Measurements from ENCODE around the gene RNF141. TPM values are rescaled to one million over a fixed set of nuclear protein-coding genes. Genes with fewer than 3 reads are reported as not detected.

The RNF141 gene
- total RNA-seq, 6 experiments from 2014 or later, result 41.9 to 55.8 (median 55.1) TPM

DNA sequence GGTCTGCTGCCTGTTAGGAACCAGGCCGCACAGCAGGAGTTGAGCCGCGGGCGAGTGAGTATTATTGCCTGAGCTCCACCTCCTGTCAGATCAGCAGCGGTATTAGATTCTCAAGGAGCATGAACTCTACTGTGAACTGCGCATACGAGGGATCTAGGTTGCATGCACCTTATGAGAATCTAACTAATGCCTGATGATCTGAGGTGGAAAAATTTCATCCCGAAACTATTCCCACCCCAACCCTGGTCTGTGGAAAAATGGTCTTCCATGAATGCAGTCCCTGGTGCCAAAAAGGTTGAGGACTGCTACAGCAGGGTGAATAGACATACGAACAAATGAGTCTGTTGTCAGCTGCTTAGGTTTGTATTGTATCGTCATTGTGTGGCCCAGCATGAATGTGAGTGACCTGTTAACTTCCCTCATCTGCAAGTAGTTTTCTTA is 29.8 kb downstream of the RNF141 start:
- Mint-ChIP-seq H3K4me3 (no peak overlapping the region), H3K27ac (no peak overlapping the region), H3K9me3 (no peaks in the 10 kb centered on the region), H3K36me3 (ENCODE audit: low read depth) (no peaks in the 10 kb centered on the region), H3K4me1 (ENCODE audit: low read depth) (peaks cover 16% of the 10 kb centered on the region), H3K27me3 (ENCODE audit: insufficient read depth) (no peaks in the 10 kb centered on the region)
- no peak for DNase-seq
- TF ChIP-seq, protein P1, sequence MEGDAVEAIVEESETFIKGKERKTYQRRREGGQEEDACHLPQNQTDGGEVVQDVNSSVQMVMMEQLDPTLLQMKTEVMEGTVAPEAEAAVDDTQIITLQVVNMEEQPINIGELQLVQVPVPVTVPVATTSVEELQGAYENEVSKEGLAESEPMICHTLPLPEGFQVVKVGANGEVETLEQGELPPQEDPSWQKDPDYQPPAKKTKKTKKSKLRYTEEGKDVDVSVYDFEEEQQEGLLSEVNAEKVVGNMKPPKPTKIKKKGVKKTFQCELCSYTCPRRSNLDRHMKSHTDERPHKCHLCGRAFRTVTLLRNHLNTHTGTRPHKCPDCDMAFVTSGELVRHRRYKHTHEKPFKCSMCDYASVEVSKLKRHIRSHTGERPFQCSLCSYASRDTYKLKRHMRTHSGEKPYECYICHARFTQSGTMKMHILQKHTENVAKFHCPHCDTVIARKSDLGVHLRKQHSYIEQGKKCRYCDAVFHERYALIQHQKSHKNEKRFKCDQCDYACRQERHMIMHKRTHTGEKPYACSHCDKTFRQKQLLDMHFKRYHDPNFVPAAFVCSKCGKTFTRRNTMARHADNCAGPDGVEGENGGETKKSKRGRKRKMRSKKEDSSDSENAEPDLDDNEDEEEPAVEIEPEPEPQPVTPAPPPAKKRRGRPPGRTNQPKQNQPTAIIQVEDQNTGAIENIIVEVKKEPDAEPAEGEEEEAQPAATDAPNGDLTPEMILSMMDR (IDR thresholded peaks at IDR 0.05), result no peak

DNA sequence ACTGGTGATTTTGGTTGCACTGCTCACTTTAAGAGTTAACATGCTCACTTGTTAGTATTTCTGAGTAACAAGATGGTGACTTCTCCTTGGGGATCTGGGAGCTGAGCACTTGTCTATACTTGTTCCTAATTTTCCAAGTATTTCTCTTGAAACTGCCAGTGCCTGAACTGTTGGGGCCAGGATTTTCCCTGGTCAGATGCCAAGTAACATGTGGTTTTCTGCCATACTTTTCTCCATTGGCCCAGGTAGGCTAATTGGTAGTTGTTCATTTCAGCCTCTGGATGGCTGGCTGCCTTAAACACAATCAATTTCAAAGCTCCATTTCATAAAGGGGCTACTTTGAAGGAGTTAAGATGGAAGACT is 35.0 kb downstream of the RNF141 start:
- Mint-ChIP-seq H3K4me3 (no peak overlapping the region), H3K27me3 (ENCODE audit: insufficient read depth) (no peaks in the 10 kb centered on the region), H3K4me1 (ENCODE audit: low read depth) (peaks cover 10% of the 10 kb centered on the region; the same call in 1 of the 2 replicates), H3K36me3 (ENCODE audit: low read depth) (peaks cover 9% of the 10 kb centered on the region), H3K27ac (no peak overlapping the region), H3K9me3 (no peaks in the 10 kb centered on the region)
- TF ChIP-seq, protein P1 (IDR thresholded peaks at IDR 0.05), result no peak
- DNase-seq, result no peak

DNA sequence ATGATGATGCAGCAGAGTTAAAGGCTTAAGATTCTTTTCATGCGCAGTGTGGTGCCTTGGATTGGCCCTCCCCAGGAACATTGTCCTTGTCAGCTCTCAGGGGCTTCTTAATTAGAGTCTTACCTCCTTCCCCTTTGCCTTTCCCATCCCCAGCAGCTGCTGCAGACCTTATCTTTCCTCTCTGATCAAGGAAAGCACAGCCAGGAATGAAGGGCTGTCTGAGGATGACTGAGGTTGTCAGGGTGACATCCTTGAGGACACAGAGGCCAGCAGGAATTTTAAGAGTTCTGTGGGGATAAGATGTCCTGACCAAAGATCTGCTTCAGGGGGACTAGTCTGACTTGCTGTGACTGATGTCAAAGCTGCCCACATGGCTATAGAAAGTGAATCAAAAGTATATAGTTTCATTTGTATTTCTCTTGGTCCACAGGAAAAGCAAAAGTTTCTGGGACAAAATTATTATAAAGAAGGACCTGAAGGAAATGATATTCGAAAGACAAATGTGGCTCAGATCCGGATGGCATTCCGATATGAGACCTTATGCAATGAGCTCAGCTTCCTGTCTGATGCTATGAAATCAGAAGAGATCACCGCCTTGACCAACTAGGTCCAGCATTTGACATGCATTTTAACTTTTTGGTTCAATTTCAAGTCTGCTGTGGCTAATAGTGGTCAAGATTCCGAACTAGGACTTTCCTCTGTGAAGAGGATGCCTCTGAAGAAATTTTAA is 35.5 kb downstream of the RNF141 start:
- Mint-ChIP-seq H3K4me3 (no peak overlapping the region), H3K27ac (no peak overlapping the region), H3K9me3 (no peaks in the 10 kb centered on the region), H3K36me3 (ENCODE audit: low read depth) (peaks cover 11% of the 10 kb centered on the region), H3K27me3 (ENCODE audit: insufficient read depth) (no peaks in the 10 kb centered on the region), H3K4me1 (ENCODE audit: low read depth) (peaks cover 10% of the 10 kb centered on the region; the same call in 1 of the 2 replicates)
- TF ChIP-seq, protein P1 (IDR thresholded peaks at IDR 0.05), result no peak
- no peak for DNase-seq

DNA sequence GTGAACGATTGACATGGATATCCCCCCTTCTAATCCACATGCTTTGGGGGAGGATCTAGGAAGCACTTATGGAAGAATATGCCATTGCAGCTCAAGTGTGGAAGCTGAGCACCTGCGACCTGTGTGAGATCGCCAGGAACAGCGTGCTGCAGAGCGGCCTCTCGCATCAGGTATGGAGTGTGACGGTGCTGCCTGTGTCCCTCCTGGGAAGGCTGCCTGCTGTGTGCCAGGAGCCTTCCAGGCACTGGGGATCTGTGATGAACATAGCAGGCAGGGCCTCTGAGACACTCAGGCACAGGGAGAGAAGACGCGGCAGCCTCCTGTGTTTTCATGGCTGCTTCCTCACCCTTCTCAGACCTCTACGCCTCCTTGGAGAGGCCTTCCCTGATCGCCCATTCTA is 36.5 kb downstream of the RNF141 start:
- no peak overlapping the region for H3K4me3 Mint-ChIP-seq
- no peak overlapping the region for H3K27ac Mint-ChIP-seq
- peaks cover 15% of the 10 kb centered on the region for H3K36me3 Mint-ChIP-seq (ENCODE audit: low read depth)
- TF ChIP-seq, protein P1 (IDR thresholded peaks at IDR 0.05), result no peak
- H3K27me3 Mint-ChIP-seq (ENCODE audit: insufficient read depth), result no peaks in the 10 kb centered on the region
- DNase-seq, result no peak
- peaks cover 10% of the 10 kb centered on the region; the same call in 1 of the 2 replicates for H3K4me1 Mint-ChIP-seq (ENCODE audit: low read depth)
- no peaks in the 10 kb centered on the region for H3K9me3 Mint-ChIP-seq

DNA sequence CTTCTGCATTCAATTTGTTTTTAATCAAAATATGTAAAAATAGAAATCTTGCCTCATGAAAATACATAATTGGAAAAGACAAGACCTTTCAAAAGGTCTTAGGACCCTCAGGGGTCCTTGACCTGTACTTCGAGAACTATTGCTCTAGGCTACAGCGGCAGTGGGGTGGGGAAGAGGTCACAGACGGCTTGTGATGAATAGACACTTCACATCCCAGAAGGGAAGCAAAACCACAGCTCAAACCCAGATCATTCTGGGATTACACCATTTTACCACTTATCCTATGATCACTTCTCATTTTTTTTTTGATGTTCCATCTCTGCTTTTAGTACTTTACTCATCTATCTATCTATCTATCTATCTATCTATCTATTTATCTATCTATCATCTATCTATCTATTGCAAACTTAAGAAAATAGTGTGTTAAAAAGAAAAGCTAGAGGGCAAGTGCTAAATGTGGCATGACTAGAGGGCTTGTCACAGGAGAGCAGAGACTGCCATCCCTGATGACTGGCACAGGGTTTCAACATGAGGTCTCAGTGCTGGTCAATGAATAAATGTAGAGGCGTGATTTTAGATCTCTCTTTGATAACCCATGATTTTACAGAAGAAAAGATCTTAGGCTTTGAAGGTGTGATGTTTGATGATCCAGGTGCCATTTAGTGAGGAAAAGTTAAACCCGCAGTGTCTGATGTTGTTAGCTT is 37.1 kb downstream of the RNF141 start:
- Mint-ChIP-seq H3K9me3 (no peaks in the 10 kb centered on the region), H3K4me3 (no peak overlapping the region), H3K36me3 (ENCODE audit: low read depth) (peaks cover 15% of the 10 kb centered on the region), H3K27ac (no peak overlapping the region), H3K4me1 (ENCODE audit: low read depth) (peaks cover 10% of the 10 kb centered on the region; the same call in 1 of the 2 replicates), H3K27me3 (ENCODE audit: insufficient read depth) (no peaks in the 10 kb centered on the region; the same call in 1 of the 2 replicates)
- TF ChIP-seq, protein P1 (IDR thresholded peaks at IDR 0.05), result no peak
- no peak for DNase-seq

All from HFFc6 (cell line).